B cell (primary cell): ENCODE data around the gene COL25A1. TPM values are rescaled to one million over a fixed set of nuclear protein-coding genes. Genes with fewer than 3 reads are reported as not detected.

Experiments
- ATAC-seq: fragments of 200-7000 bp; cut with Tn5 transposase; one replicate; pipeline ENCODE4 v1.10.0; 2021; ENCODE audit warnings: low read depth, mild to moderate bottlenecking, moderate number of reproducible peaks, moderate library complexity
- CTCF ChIA-PET: fragments of 350-600 bp; sonication (Branson Sonifier 250); formaldehyde crosslinking; loops from one replicate; lab custom pipeline; 2021; ENCODE audit warnings: antibody characterized with exemption, inconsistent platforms; lab: Charles Lee
- POLR2A ChIA-PET: fragments of 350-600 bp; sonication (Branson Sonifier 250); formaldehyde crosslinking; loops from one replicate; lab custom pipeline; 2021; ENCODE audit warnings: antibody characterized with exemption; lab: Charles Lee
- DNase-seq: peaks from one replicate; pipeline ENCODE4 v3.0.0; 2013
- H2AFZ ChIP-seq: 2 replicates; pipeline ENCODE4 v1.6.1; 2012; ENCODE audit warnings: mild to moderate bottlenecking, low read depth, low read length; ENCODE audit not compliant: insufficient read depth, poor library complexity, severe bottlenecking
- H3K27ac ChIP-seq, 2 donors: 1 replicate in 1 of 2; 2 replicates in 1 of 2; pipeline ENCODE4 v1.5.1; 2012 to 2013; ENCODE audit warnings: low read length in 2 of 2, mild to moderate bottlenecking in 2 of 2, moderate library complexity in 1 of 2
- H3K27me3 ChIP-seq, 4 experiments: fragments of 200-600 bp in 1 of 4; sonication (generic) in 1 of 4; replicated peaks in 1 of 4; 1 replicate in 2 of 4; 2 replicates in 2 of 4; pipeline versions ENCODE4 v1.6.1 to v1.7.0; 2013 to 2016; ENCODE audit warnings: low read length in 3 of 4, mild to moderate bottlenecking in 2 of 4, mixed read lengths in 1 of 4, moderate library complexity in 1 of 4; ENCODE audit not compliant: insufficient read depth in 4 of 4, control insufficient read depth in 3 of 4; ENCODE audit errors: control extremely low read depth in 1 of 4
- H3K36me3 ChIP-seq, 2 experiments: replicated peaks in 1 of 2; 1 replicate in 1 of 2; 2 replicates in 1 of 2; pipeline versions ENCODE4 v1.6.1 to v1.7.1; 2013; ENCODE audit warnings: low read length in 1 of 2; ENCODE audit not compliant: insufficient read depth in 2 of 2, control insufficient read depth in 1 of 2; ENCODE audit errors: control extremely low read depth in 1 of 2, extremely low read depth in 1 of 2
- H3K4me1 ChIP-seq, 2 donors: fragments of 200-600 bp in 1 of 2; sonication (generic) in 1 of 2; 1 replicate in 1 of 2; 2 replicates in 1 of 2; pipeline versions ENCODE4 v1.5.1 to v1.6.1; 2013 to 2017; ENCODE audit warnings: low read length in 2 of 2; ENCODE audit not compliant: control insufficient read depth in 2 of 2, insufficient read depth in 2 of 2
- H3K4me2 ChIP-seq: replicated peaks from 2 replicates; pipeline ENCODE3; 2012; ENCODE audit warnings: mild to moderate bottlenecking, low read depth, low read length; ENCODE audit not compliant: poor library complexity, severe bottlenecking
- H3K4me3 ChIP-seq, 5 experiments: fragments of 200-600 bp in 1 of 5; sonication (generic) in 1 of 5; 1 replicate in 3 of 5; 2 replicates in 2 of 5; pipeline versions ENCODE4 v1.5.1 to v1.7.0; 2011 to 2016; ENCODE audit warnings: low read length in 4 of 5, mild to moderate bottlenecking in 4 of 5, low read depth in 2 of 5, control low read depth in 1 of 5, moderate library complexity in 1 of 5; ENCODE audit not compliant: insufficient read depth in 1 of 5; ENCODE audit errors: control extremely low read depth in 1 of 5, extremely low read depth in 1 of 5
- H3K79me2 ChIP-seq: fragments of 200-600 bp; sonication (generic); one replicate; pipeline ENCODE4 v1.6.0; 2016; ENCODE audit warnings: low read length; ENCODE audit not compliant: control insufficient read depth, insufficient read depth
- H3K9ac ChIP-seq: fragments of 200-600 bp; sonication (generic); 2 replicates; pipeline ENCODE4 v1.6.1; 2017; ENCODE audit warnings: mild to moderate bottlenecking, low read length, moderate library complexity
- H3K9me3 ChIP-seq, 3 donors: one replicate each; pipeline versions ENCODE4 v1.6.1 to v1.7.1; 2013; ENCODE audit warnings: low read length in 2 of 3; ENCODE audit not compliant: control insufficient read depth in 2 of 3, insufficient read depth in 1 of 3; ENCODE audit errors: control extremely low read depth in 1 of 3
- H4K20me1 ChIP-seq: 2 replicates; pipeline ENCODE4 v1.6.0; 2012; ENCODE audit warnings: mild to moderate bottlenecking, low read length; ENCODE audit not compliant: insufficient read depth, control insufficient read depth, poor library complexity, severe bottlenecking
- H3K27ac Mint-ChIP-seq: one replicate; pipeline ENCODE4 v1.8.0; 2021; ENCODE audit warnings: mixed read lengths
- H3K27me3 Mint-ChIP-seq: one replicate; pipeline ENCODE4 v1.8.0; 2021; ENCODE audit warnings: mixed read lengths
- H3K4me1 Mint-ChIP-seq: one replicate; pipeline ENCODE4 v1.8.0; 2021; ENCODE audit warnings: mixed read lengths
- H3K4me3 Mint-ChIP-seq: one replicate; pipeline ENCODE4 v1.8.0; 2021; ENCODE audit warnings: mixed read lengths
- H3K9me3 Mint-ChIP-seq: one replicate; pipeline ENCODE4 v1.8.0; 2022; ENCODE audit warnings: mixed read lengths; ENCODE audit not compliant: insufficient read depth
- EZH2 ChIP-seq: IDR thresholded peaks from 2 replicates; pipeline ENCODE4 v1.6.1; 2012; ENCODE audit warnings: borderline replicate concordance, low read depth, mild to moderate bottlenecking, moderate library complexity, low read length; ENCODE audit not compliant: insufficient read depth, poor library complexity, severe bottlenecking
- WGBS: methylation state at CpG from one replicate; pipeline ENCODE4 v1.1.5; 2013; ENCODE audit warnings: missing lambda C conversion rate; ENCODE audit not compliant: insufficient coverage; 5-methylcytosine and 5-hydroxymethylcytosine counted together
- intact Hi-C: fragments of 100-400 bp; cut with micrococcal nuclease; formaldehyde crosslinking; loops from one replicate; pipeline ENCODE4 v1.10.0; 2022
- polyA plus RNA-seq: library from polyadenylated mRNA; depleted of rRNA; stranded (reverse); fragments of >200 nt; gene quantifications from 2 replicates; pipeline ENCODE4 v1.2.3, GENCODE V29; 2012
- total RNA-seq, 2 donors: library from RNA; stranded (reverse); fragments of 120-200 nt in 1 of 2; gene quantifications; 1 replicate in 1 of 2; 2 replicates in 1 of 2; pipeline versions ENCODE4 v1.2.3 to v1.2.4, GENCODE V29; 2013 to 2022
- TF ChIP-seq, protein P1 (sequence below): fragments of 200-600 bp; IDR thresholded peaks from one replicate; pipeline ENCODE4 v1.8.0; 2022; ENCODE audit warnings: antibody characterized with exemption, mild to moderate bottlenecking

The COL25A1 gene
- total and polyA plus RNA-seq, 2 donors (not counting 1 experiment from before 2014, with no cell fraction given) = not detected

DNA sequence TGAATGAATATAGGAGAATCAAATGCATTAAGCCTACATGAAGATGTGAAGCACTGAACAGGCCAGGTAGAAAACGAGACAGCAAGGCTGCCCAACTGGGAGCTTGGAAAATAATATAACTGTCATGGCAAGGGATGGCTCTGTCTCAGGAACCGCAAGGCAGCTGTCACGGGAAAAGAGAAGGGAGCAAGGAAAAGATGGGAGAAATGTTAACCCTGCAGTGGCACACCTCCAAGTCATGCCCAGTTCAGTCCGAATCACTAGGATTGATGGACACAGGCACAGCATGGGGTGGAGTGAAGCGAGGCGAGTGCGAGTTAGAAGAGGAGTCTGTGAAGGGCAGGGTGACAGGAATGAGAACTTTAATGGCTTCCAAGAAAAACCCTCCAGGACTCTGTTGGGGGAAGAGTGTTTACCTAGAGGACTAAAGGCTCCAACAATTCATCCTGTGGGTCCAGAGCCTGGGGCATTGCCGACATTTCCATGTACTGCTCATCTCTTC is 395.5 kb downstream of the COL25A1 start:
- Histone ChIP-seq H4K20me1 (no peaks in the 10 kb centered on the region), H3K4me1 (no peaks in the 10 kb centered on the region), H3K27ac (no peak overlapping the region), H3K27me3 (peaks cover 0 to 3% (median 0%) of the 10 kb centered on the region in 4 experiments), H3K4me3 (no peak overlapping the region), H3K9me3 (no peaks in the 10 kb centered on the region), H3K4me2 (no peak overlapping the region), H2AFZ (no peak overlapping the region), H3K36me3 (no peaks in the 10 kb centered on the region), H3K79me2 (no peaks in the 10 kb centered on the region), H3K9ac (no peak overlapping the region)
- Mint-ChIP-seq H3K9me3 (no peaks in the 10 kb centered on the region), H3K4me3 (no peak overlapping the region), H3K27ac (no peak overlapping the region), H3K27me3 (peaks cover 4% of the 10 kb centered on the region), H3K4me1 (no peaks in the 10 kb centered on the region)
- WGBS = 94% methylated on average over 7 of the region's 8 CpGs
- ChIA-PET CTCF (no interaction called here), POLR2A (no interaction called here)
- intact Hi-C loops = no loop called here
- ATAC-seq = no peak
- no peak for DNase-seq
- TF ChIP-seq EZH2 = no peak
- TF ChIP-seq, protein P1, sequence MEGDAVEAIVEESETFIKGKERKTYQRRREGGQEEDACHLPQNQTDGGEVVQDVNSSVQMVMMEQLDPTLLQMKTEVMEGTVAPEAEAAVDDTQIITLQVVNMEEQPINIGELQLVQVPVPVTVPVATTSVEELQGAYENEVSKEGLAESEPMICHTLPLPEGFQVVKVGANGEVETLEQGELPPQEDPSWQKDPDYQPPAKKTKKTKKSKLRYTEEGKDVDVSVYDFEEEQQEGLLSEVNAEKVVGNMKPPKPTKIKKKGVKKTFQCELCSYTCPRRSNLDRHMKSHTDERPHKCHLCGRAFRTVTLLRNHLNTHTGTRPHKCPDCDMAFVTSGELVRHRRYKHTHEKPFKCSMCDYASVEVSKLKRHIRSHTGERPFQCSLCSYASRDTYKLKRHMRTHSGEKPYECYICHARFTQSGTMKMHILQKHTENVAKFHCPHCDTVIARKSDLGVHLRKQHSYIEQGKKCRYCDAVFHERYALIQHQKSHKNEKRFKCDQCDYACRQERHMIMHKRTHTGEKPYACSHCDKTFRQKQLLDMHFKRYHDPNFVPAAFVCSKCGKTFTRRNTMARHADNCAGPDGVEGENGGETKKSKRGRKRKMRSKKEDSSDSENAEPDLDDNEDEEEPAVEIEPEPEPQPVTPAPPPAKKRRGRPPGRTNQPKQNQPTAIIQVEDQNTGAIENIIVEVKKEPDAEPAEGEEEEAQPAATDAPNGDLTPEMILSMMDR = no peak

DNA sequence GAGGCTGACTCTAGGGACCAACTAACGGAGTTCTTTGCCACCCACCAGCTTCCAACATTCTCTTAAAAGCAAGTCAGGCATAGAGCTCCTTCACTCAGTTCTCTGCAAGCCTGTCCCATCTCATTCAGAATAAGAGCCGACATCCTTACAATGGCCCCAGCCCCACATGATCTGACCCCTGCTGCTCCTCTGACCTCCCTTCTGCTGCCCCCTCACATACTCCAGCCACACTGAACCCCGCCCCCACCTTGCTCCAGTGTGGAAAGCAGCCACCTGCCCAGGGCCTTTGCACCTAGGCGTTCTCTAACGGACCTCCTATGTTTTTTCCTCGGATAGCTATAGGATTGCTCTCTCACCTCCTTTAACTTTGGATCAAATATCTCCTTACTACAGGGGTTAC is 396.5 kb downstream of the COL25A1 start:
- H3K9me3 ChIP-seq = no peaks in the 10 kb centered on the region
- H3K79me2 ChIP-seq = no peaks in the 10 kb centered on the region
- WGBS = 91% methylated on average over 6 of the region's 6 CpGs
- ChIA-PET POLR2A (no interaction called here), CTCF (no interaction called here)
- H3K27ac ChIP-seq = no peak overlapping the region
- H3K4me3 ChIP-seq = no peak overlapping the region
- Mint-ChIP-seq H3K4me1 (no peaks in the 10 kb centered on the region), H3K9me3 (no peaks in the 10 kb centered on the region), H3K4me3 (no peak overlapping the region), H3K27ac (no peak overlapping the region), H3K27me3 (peaks cover 4% of the 10 kb centered on the region)
- H3K27me3 ChIP-seq = peaks cover 0 to 3% (median 0%) of the 10 kb centered on the region in 4 experiments
- no peak overlapping the region for H3K4me2 ChIP-seq
- no peak overlapping the region for H2AFZ ChIP-seq
- H3K4me1 ChIP-seq = no peaks in the 10 kb centered on the region
- TF ChIP-seq, protein P1 = no peak
- no peak for TF ChIP-seq EZH2
- DNase-seq = no peak
- no peaks in the 10 kb centered on the region for H3K36me3 ChIP-seq
- no peak for ATAC-seq
- intact Hi-C loops = no loop called here
- no peaks in the 10 kb centered on the region for H4K20me1 ChIP-seq
- H3K9ac ChIP-seq = no peak overlapping the region
